Endothelial cell of umbilical vein (primary cell): Measurements from ENCODE around the gene NRXN3.

Source experiments
- CTCF ChIP-seq, 2 donors: IDR thresholded peaks; 1 replicate in 1 of 2; 2 replicates in 1 of 2; pipeline ENCODE4 v1.5.1; 2011; ENCODE audit warnings: low read length in 2 of 2, mild to moderate bottlenecking in 2 of 2, moderate library complexity in 2 of 2, control low read depth in 1 of 2, inconsistent platforms in 1 of 2, low read depth in 1 of 2; ENCODE audit not compliant: insufficient read depth in 1 of 2; ENCODE audit errors: extremely low read depth in 1 of 2
- MYC ChIP-seq: IDR thresholded peaks from one replicate; pipeline ENCODE4 v1.6.1; 2011; ENCODE audit warnings: mild to moderate bottlenecking, low read depth, low read length
- POLR2AphosphoS5 ChIP-seq: IDR thresholded peaks from 2 replicates; pipeline ENCODE4 v1.6.1; 2012; ENCODE audit warnings: low read depth, mild to moderate bottlenecking, control low read depth, low read length, moderate library complexity; ENCODE audit not compliant: insufficient read depth

- no peak for TF ChIP-seq CTCF (IDR thresholded peaks at IDR 0.05; ENCODE audit: extremely low read depth in 1 of 2, insufficient read depth in 1 of 2, low read depth in 1 of 2, low read length in 2 of 2)
- TF ChIP-seq POLR2AphosphoS5, result no peak
- TF ChIP-seq MYC, result no peak
Observed at GRCh38 chr14:78424311-78424710, 254.1 kb downstream of the NRXN3 start.
